GM23338 (cell line): Measurements from ENCODE around the gene PCSK2. TPM values are rescaled to one million over a fixed set of nuclear protein-coding genes. Genes with fewer than 3 reads are reported as not detected.

Source experiments
- ATAC-seq: fragments of 200-7000 bp; cut with Tn5 transposase; 3 replicates; pipeline ENCODE4 v1.9.1; 2020
- DNase-seq: peaks from one replicate; pipeline ENCODE4 v3.0.0-alpha.2; 2015; ENCODE audit warnings: low spot score
- H2AFZ ChIP-seq: fragments of 200-600 bp; sonication (generic); 2 replicates; pipeline ENCODE4 v1.8.0; 2016; ENCODE audit warnings: antibody characterized with exemption, mild to moderate bottlenecking, moderate library complexity
- H3F3A ChIP-seq: fragments of 200-600 bp; sonication (generic); replicated peaks from 2 replicates; pipeline ENCODE4 v1.8.0; 2017; ENCODE audit warnings: antibody characterized with exemption, mixed run types, low read depth
- H3K27ac ChIP-seq: fragments of 200-600 bp; sonication (generic); 2 replicates; pipeline ENCODE4 v1.6.1; 2016; ENCODE audit warnings: low read depth
- H3K27me3 ChIP-seq: fragments of 200-600 bp; sonication (generic); 2 replicates; pipeline ENCODE4 v1.8.0; 2016; ENCODE audit warnings: mild to moderate bottlenecking, mixed run types, moderate library complexity; ENCODE audit not compliant: insufficient read depth
- H3K36me3 ChIP-seq: fragments of 200-600 bp; sonication (generic); 2 replicates; pipeline ENCODE4 v1.8.0; 2016; ENCODE audit warnings: mild to moderate bottlenecking; ENCODE audit not compliant: insufficient read depth
- H3K4me1 ChIP-seq: fragments of 200-600 bp; sonication (generic); 2 replicates; pipeline ENCODE4 v1.8.0; 2016; ENCODE audit warnings: mild to moderate bottlenecking, moderate library complexity; ENCODE audit not compliant: insufficient read depth
- H3K4me2 ChIP-seq: fragments of 200-600 bp; sonication (generic); 2 replicates; pipeline ENCODE4 v1.7.1; 2017; ENCODE audit warnings: mixed run types
- H3K4me3 ChIP-seq: fragments of 200-600 bp; sonication (generic); 2 replicates; pipeline ENCODE4 v1.6.1; 2016; ENCODE audit warnings: mixed run types
- H3K79me2 ChIP-seq: fragments of 200-600 bp; sonication (generic); replicated peaks from 2 replicates; pipeline ENCODE4 v1.8.0; 2017; ENCODE audit warnings: mild to moderate bottlenecking; ENCODE audit not compliant: insufficient read depth
- H3K9me2 ChIP-seq: fragments of 200-600 bp; sonication (generic); 2 replicates; pipeline ENCODE4 v1.8.0; 2017; ENCODE audit not compliant: insufficient read depth
- H4K20me1 ChIP-seq: fragments of 200-600 bp; sonication (generic); replicated peaks from 2 replicates; pipeline ENCODE4 v1.8.0; 2017; ENCODE audit warnings: mild to moderate bottlenecking; ENCODE audit not compliant: insufficient read depth
- H3K27ac Mint-ChIP-seq: 2 replicates; pipeline ENCODE4 v1.8.0; 2020; ENCODE audit warnings: inconsistent platforms, mild to moderate bottlenecking, moderate library complexity, mixed read lengths
- H3K27me3 Mint-ChIP-seq: 3 replicates; pipeline ENCODE4 v1.8.0; 2022; ENCODE audit warnings: low read depth, mild to moderate bottlenecking, moderate library complexity, mixed read lengths, inconsistent platforms; ENCODE audit not compliant: insufficient read depth, poor library complexity
- H3K36me3 Mint-ChIP-seq: 3 replicates; pipeline ENCODE4 v1.8.0; 2021; ENCODE audit warnings: low read depth, mild to moderate bottlenecking, inconsistent platforms, moderate library complexity, mixed read lengths
- H3K4me1 Mint-ChIP-seq: 3 replicates; pipeline ENCODE4 v1.8.0; 2020; ENCODE audit warnings: mild to moderate bottlenecking, inconsistent platforms, mixed read lengths
- H3K4me3 Mint-ChIP-seq: 3 replicates; pipeline ENCODE4 v1.8.0; 2021; ENCODE audit warnings: moderate library complexity, mild to moderate bottlenecking, inconsistent platforms, mixed read lengths
- H3K9me3 Mint-ChIP-seq: 3 replicates; pipeline ENCODE4 v1.8.0; 2020; ENCODE audit warnings: moderate library complexity, mild to moderate bottlenecking, inconsistent platforms, mixed read lengths
- CREB1 ChIP-seq: fragments of 250-450 bp; sonication (Bioruptor Pico); IDR thresholded peaks from 2 replicates; pipeline ENCODE4 v1.5.0; 2020; ENCODE audit warnings: low read depth, mild to moderate bottlenecking, moderate library complexity
- CTCF ChIP-seq, 2 experiments: fragments of 200-600 bp in 1 of 2; sonication (generic) in 1 of 2; conservative IDR thresholded peaks; 2 replicates each; pipeline versions ENCODE4 v1.5.1 to v1.6.1; 2016 to 2017; ENCODE audit warnings: antibody characterized with exemption in 2 of 2, low read depth in 2 of 2, mild to moderate bottlenecking in 2 of 2, moderate library complexity in 1 of 2
- ETS1 ChIP-seq: IDR thresholded peaks from 2 replicates; pipeline ENCODE4 v1.6.1; 2016; ENCODE audit warnings: antibody characterized with exemption
- EZH2 ChIP-seq: fragments of 200-600 bp; sonication (generic); IDR thresholded peaks from one replicate; pipeline ENCODE4 v1.8.0; 2017; ENCODE audit warnings: antibody characterized with exemption, mild to moderate bottlenecking, low read depth; ENCODE audit not compliant: unreplicated experiment
- EZH2phosphoT487 ChIP-seq: fragments of 200-600 bp; sonication (generic); IDR thresholded peaks from one replicate; pipeline ENCODE4 v1.8.1; 2018; ENCODE audit warnings: antibody characterized with exemption; ENCODE audit not compliant: unreplicated experiment
- NANOG ChIP-seq: IDR thresholded peaks from 2 replicates; pipeline ENCODE4 v1.6.1; 2016; ENCODE audit warnings: antibody characterized with exemption, borderline replicate concordance
- POLR2AphosphoS5 ChIP-seq: IDR thresholded peaks from 2 replicates; pipeline ENCODE4 v1.6.1; 2016; ENCODE audit warnings: antibody characterized with exemption, low read depth
- REST ChIP-seq: IDR thresholded peaks from one replicate; pipeline ENCODE4 v1.6.1; 2018; ENCODE audit warnings: antibody characterized with exemption; ENCODE audit not compliant: unreplicated experiment
- polyA plus RNA-seq: library from polyadenylated mRNA; unstranded; fragments of >200 nt; fragmentation: Nextera tagmentation; extraction: Ambion mirVana; gene quantifications from 2 replicates; pipeline ENCODE4 v1.2.1, GENCODE V29; 2016
- total RNA-seq: library from RNA; depleted of rRNA; stranded (reverse); fragments of >200 nt; shearing (Covaris generic); gene quantifications from 2 replicates; pipeline ENCODE4 v1.2.3, GENCODE V29; 2014

The PCSK2 gene
- total and polyA plus RNA-seq, 2 experiments from 2014 or later = 0.37 to 1.1 TPM

GRCh38 chr20:17520583-17520982 is 293.7 kb downstream of the PCSK2 start:
- no peaks in the 10 kb centered on the region for H3K4me1 ChIP-seq
- H3K27ac ChIP-seq = no peak overlapping the region
- H3F3A ChIP-seq = no peaks in the 10 kb centered on the region
- no peak overlapping the region for H3K4me3 ChIP-seq
- H2AFZ ChIP-seq = peak overlapping the region; percentile 8; the same call in 1 of the 2 replicates
- Mint-ChIP-seq H3K4me3 (no peak overlapping the region), H3K9me3 (no peaks in the 10 kb centered on the region), H3K36me3 (no peaks in the 10 kb centered on the region), H3K4me1 (peaks cover 5% of the 10 kb centered on the region; the same call in 2 of the 3 replicates), H3K27ac (no peak overlapping the region), H3K27me3 (peaks cover 4% of the 10 kb centered on the region)
- no peak overlapping the region; the same call in 1 of the 2 replicates for H3K4me2 ChIP-seq
- TF ChIP-seq REST (no peak), CREB1 (CRISPR knock-in tag) (no peak), EZH2 (no peak), EZH2phosphoT487 (no peak), ETS1 (no peak)
- no peaks in the 10 kb centered on the region for H3K36me3 ChIP-seq
- DNase-seq (peak; percentile 49), ATAC-seq (no peak; the same call in 2 of the 3 replicates)
- H3K79me2 ChIP-seq = no peaks in the 10 kb centered on the region
- H3K9me2 ChIP-seq = no peaks in the 10 kb centered on the region
- H4K20me1 ChIP-seq = no peaks in the 10 kb centered on the region
- H3K27me3 ChIP-seq = no peaks in the 10 kb centered on the region

- Histone ChIP-seq H4K20me1 (no peaks in the 10 kb centered on the region), H3F3A (no peaks in the 10 kb centered on the region), H3K27me3 (no peaks in the 10 kb centered on the region), H3K36me3 (no peaks in the 10 kb centered on the region), H3K9me2 (no peaks in the 10 kb centered on the region), H3K79me2 (no peaks in the 10 kb centered on the region), H3K4me3 (no peak overlapping the region), H3K4me1 (no peaks in the 10 kb centered on the region), H3K27ac (no peak overlapping the region), H2AFZ (no peak overlapping the region), H3K4me2 (no peak overlapping the region)
- no peaks in the 10 kb centered on the region for H3K36me3 Mint-ChIP-seq
- ATAC-seq (no peak), DNase-seq (no peak)
- no peaks in the 10 kb centered on the region for H3K9me3 Mint-ChIP-seq
- H3K4me3 Mint-ChIP-seq = no peak overlapping the region
- H3K27ac Mint-ChIP-seq = no peak overlapping the region
- TF ChIP-seq REST = no peak
- TF ChIP-seq POLR2AphosphoS5 = no peak
- no peak for TF ChIP-seq EZH2
- no peak for TF ChIP-seq ETS1
- TF ChIP-seq CTCF (conservative IDR thresholded peaks at IDR 0.05; ENCODE audit: low read depth in 2 of 2) = no peak
- TF ChIP-seq CREB1 (CRISPR knock-in tag) = no peak
- TF ChIP-seq NANOG = no peak
- H3K4me1 Mint-ChIP-seq = peaks cover 7% of the 10 kb centered on the region; the same call in 2 of the 3 replicates
- peaks cover 4% of the 10 kb centered on the region for H3K27me3 Mint-ChIP-seq
Measured at GRCh38 chr20:17522528-17522927, 295.7 kb downstream of the PCSK2 start.
